H1 (cell line): ENCODE measurements around the gene USHBP1. TPM values are rescaled to one million over a fixed set of nuclear protein-coding genes. Genes with fewer than 3 reads are reported as not detected.

ENCODE experiments used
- CTCF ChIA-PET: fragments of 300-600 bp; sonication (Branson Sonifier 250); formaldehyde crosslinking; loops from one replicate; lab custom pipeline; 2021; ENCODE audit not compliant: partially characterized antibody; lab: Charles Lee
- POLR2A ChIA-PET: fragments of 300-600 bp; sonication (Branson Sonifier 250); formaldehyde crosslinking; loops from one replicate; lab custom pipeline; 2021; ENCODE audit warnings: inconsistent platforms; ENCODE audit not compliant: partially characterized antibody; lab: Charles Lee
- DNase-seq, 2 experiments: peaks; one replicate each; pipeline versions ENCODE4 v3.0.0 to v3.0.0-alpha.2; 2010 to 2022; ENCODE audit warnings: low spot score in 2 of 2, low read depth in 1 of 2, mixed read lengths in 1 of 2
- FAIRE-seq: peaks from 2 replicates; lab custom pipeline; 2011; peaks lifted over from hg19 to GRCh38; lab: Jason Lieb, UNC
- H2AFZ ChIP-seq: 2 replicates; pipeline ENCODE4 v1.8.1; 2012; ENCODE audit warnings: low read length, inconsistent platforms
- H2AK5ac ChIP-seq: 2 replicates; pipeline ENCODE4 v1.6.1; 2013; ENCODE audit warnings: low read depth, low read length
- H2BK120ac ChIP-seq: replicated peaks from 2 replicates; pipeline ENCODE3; 2013; ENCODE audit warnings: low read depth, low read length, inconsistent platforms
- H2BK12ac ChIP-seq: 2 replicates; pipeline ENCODE4 v1.6.1; 2013; ENCODE audit warnings: low read depth, low read length
- H2BK15ac ChIP-seq: 2 replicates; pipeline ENCODE4 v1.6.1; 2013; ENCODE audit warnings: low read length
- H2BK20ac ChIP-seq: 2 replicates; pipeline ENCODE4 v1.6.1; 2013; ENCODE audit warnings: low read length
- H2BK5ac ChIP-seq: 2 replicates; pipeline ENCODE4 v1.6.1; 2013; ENCODE audit warnings: low read depth, low read length
- H3K14ac ChIP-seq: 2 replicates; pipeline ENCODE4 v1.6.1; 2013; ENCODE audit warnings: inconsistent platforms; ENCODE audit not compliant: insufficient read length
- H3K18ac ChIP-seq: 2 replicates; pipeline ENCODE4 v1.6.1; 2013; ENCODE audit warnings: low read length; ENCODE audit errors: extremely low read depth
- H3K23ac ChIP-seq: 2 replicates; pipeline ENCODE4 v1.6.1; 2013; ENCODE audit warnings: inconsistent platforms; ENCODE audit not compliant: insufficient read length
- H3K23me2 ChIP-seq: 2 replicates; pipeline ENCODE4 v1.6.1; 2013; ENCODE audit warnings: low read depth, low read length
- H3K27ac ChIP-seq: 2 replicates; pipeline ENCODE4 v1.6.1; 2011; ENCODE audit warnings: low read depth, low read length, inconsistent platforms
- H3K27me3 ChIP-seq, 4 experiments: replicated peaks in 1 of 4; 1 replicate in 1 of 4; 2 replicates in 3 of 4; pipeline versions ENCODE4 v1.6.1 to v1.8.1; 2011 to 2013; ENCODE audit warnings: low read length in 3 of 4, mild to moderate bottlenecking in 3 of 4, inconsistent platforms in 2 of 4, mixed read lengths in 2 of 4, moderate library complexity in 1 of 4; ENCODE audit not compliant: control insufficient read depth in 3 of 4, insufficient read depth in 3 of 4; ENCODE audit errors: extremely low read depth in 1 of 4
- H3K36me3 ChIP-seq, 4 experiments: 2 replicates each; pipeline versions ENCODE4 v1.6.1 to v1.8.1; 2011 to 2013; ENCODE audit warnings: mild to moderate bottlenecking in 4 of 4, low read length in 3 of 4, moderate library complexity in 2 of 4, control low read depth in 1 of 4, inconsistent platforms in 1 of 4; ENCODE audit not compliant: insufficient read depth in 4 of 4, control insufficient read depth in 2 of 4
- H3K4ac ChIP-seq: replicated peaks from 2 replicates; pipeline ENCODE3; 2013; ENCODE audit warnings: low read length, low read depth, mixed read lengths, inconsistent platforms; ENCODE audit not compliant: insufficient read length
- H3K4me1 ChIP-seq, 4 experiments: replicated peaks in 1 of 4; 1 replicate in 1 of 4; 2 replicates in 3 of 4; pipeline versions ENCODE4 v1.6.1 to v1.8.1; 2011 to 2013; ENCODE audit warnings: low read length in 3 of 4, inconsistent platforms in 2 of 4, mixed read lengths in 1 of 4; ENCODE audit not compliant: insufficient read depth in 4 of 4, control insufficient read depth in 3 of 4
- H3K4me2 ChIP-seq, 2 experiments: 2 replicates each; pipeline versions ENCODE4 v1.6.1 to v1.8.1; 2011 to 2013; ENCODE audit warnings: low read depth in 2 of 2, low read length in 2 of 2, control low read depth in 1 of 2, inconsistent platforms in 1 of 2, mild to moderate bottlenecking in 1 of 2; ENCODE audit not compliant: insufficient read depth in 1 of 2
- H3K4me3 ChIP-seq, 4 experiments: fragments of 200-600, 300-600 bp in 1 of 4; sonication (generic), shearing (Covaris generic), sonication (Bioruptor Twin) in 1 of 4; 2 replicates each; pipeline versions ENCODE4 v1.5.1 to v1.8.1; 2011 to 2016; ENCODE audit warnings: low read length in 4 of 4, low read depth in 3 of 4, control low read depth in 2 of 4, inconsistent platforms in 2 of 4, mild to moderate bottlenecking in 2 of 4, mixed read lengths in 1 of 4, moderate library complexity in 1 of 4; ENCODE audit not compliant: insufficient read depth in 2 of 4; ENCODE audit errors: extremely low read depth in 1 of 4
- H3K56ac ChIP-seq: replicated peaks from 2 replicates; pipeline ENCODE3; 2013; ENCODE audit warnings: low read depth, mild to moderate bottlenecking, mixed read lengths, low read length, inconsistent platforms; ENCODE audit not compliant: insufficient read length
- H3K79me1 ChIP-seq: 2 replicates; pipeline ENCODE4 v1.6.1; 2013; ENCODE audit warnings: low read depth, low read length, control low read depth
- H3K79me2 ChIP-seq, 2 experiments: 2 replicates each; pipeline versions ENCODE4 v1.6.1 to v1.8.1; 2012 to 2013; ENCODE audit warnings: low read length in 2 of 2, mild to moderate bottlenecking in 2 of 2, inconsistent platforms in 1 of 2; ENCODE audit not compliant: insufficient read depth in 2 of 2, control insufficient read depth in 1 of 2
- H3K9ac ChIP-seq, 4 experiments: replicated peaks in 1 of 4; 1 replicate in 1 of 4; 2 replicates in 3 of 4; pipeline versions ENCODE4 v1.6.1 to v1.8.1; 2011 to 2013; ENCODE audit warnings: low read depth in 3 of 4, low read length in 3 of 4, control low read depth in 2 of 4, mild to moderate bottlenecking in 2 of 4, moderate library complexity in 2 of 4, inconsistent platforms in 1 of 4; ENCODE audit errors: extremely low read depth in 1 of 4
- H3K9me3 ChIP-seq, 2 experiments: 2 replicates each; pipeline versions ENCODE4 v1.6.1 to v1.8.1; 2012 to 2013; ENCODE audit warnings: mild to moderate bottlenecking in 2 of 2, moderate library complexity in 2 of 2, control low read depth in 1 of 2, inconsistent platforms in 1 of 2, low read depth in 1 of 2, low read length in 1 of 2, mixed read lengths in 1 of 2; ENCODE audit not compliant: insufficient read depth in 2 of 2
- H4K20me1 ChIP-seq, 2 experiments: replicated peaks in 1 of 2; 2 replicates each; pipeline versions ENCODE3 to v1.8.1; 2011 to 2013; ENCODE audit warnings: inconsistent platforms in 2 of 2, low read length in 2 of 2, mild to moderate bottlenecking in 1 of 2; ENCODE audit not compliant: insufficient read depth in 2 of 2, control insufficient read depth in 1 of 2
- H4K5ac ChIP-seq: 2 replicates; pipeline ENCODE4 v1.6.1; 2013; ENCODE audit warnings: low read length, low read depth, mixed read lengths, inconsistent platforms; ENCODE audit not compliant: insufficient read length
- H4K8ac ChIP-seq: 2 replicates; pipeline ENCODE4 v1.8.0; 2013; ENCODE audit warnings: mild to moderate bottlenecking, moderate library complexity, low read length, inconsistent platforms; ENCODE audit not compliant: insufficient read depth; ENCODE audit errors: extremely low read depth
- H4K91ac ChIP-seq: replicated peaks from 2 replicates; pipeline ENCODE3; 2013; ENCODE audit warnings: low read length, mixed read lengths, inconsistent platforms; ENCODE audit not compliant: insufficient read length
- WGBS, 2 experiments: shearing (Covaris generic) in 1 of 2; methylation state at CpG; one replicate each; pipeline versions ENCODE4 v1.1.6 to v1.1.7; 2013 to 2015; ENCODE audit warnings: low lambda C conversion rate in 2 of 2, mixed read lengths in 2 of 2, inconsistent platforms in 1 of 2, low coverage in 1 of 2, missing lambda C conversion rate in 1 of 2; ENCODE audit not compliant: insufficient replicate concordance in 2 of 2, insufficient coverage in 1 of 2, insufficient read length in 1 of 2; ENCODE audit errors: extremely low coverage in 1 of 2, missing lambda C conversion rate in 1 of 2; 5-methylcytosine and 5-hydroxymethylcytosine counted together
- polyA plus RNA-seq, 7 experiments: library from polyadenylated mRNA; depleted of rRNA in 3 of 7; stranded (reverse) in 5 of 7; unstranded in 2 of 7; fragments of >200 nt in 5 of 7; fragments of 200-250 nt in 2 of 7; gene quantifications; 1 replicate in 5 of 7; 2 replicates in 1 of 7; 4 replicates in 1 of 7; pipeline versions ENCODE4 v1.2.1 to v1.2.3, GENCODE V29; 2011 to 2013; ENCODE audit warnings: missing spikeins in 2 of 7, mixed read lengths in 2 of 7
- total RNA-seq: library from RNA; stranded (reverse); fragmentation: NEBNext Ultra II Directional; extraction: Animal tissue kit (Norgen Biotek cat#: 25700); gene quantifications from 2 replicates; pipeline ENCODE4 v1.2.1, GENCODE V29; 2021

USHBP1 gene
- total and polyA plus RNA-seq, 2 of the 8 experiments (the other 6 are each of a cell fraction or from before 2014, with no cell fraction given) = 5.0 to 7.5 TPM

DNA sequence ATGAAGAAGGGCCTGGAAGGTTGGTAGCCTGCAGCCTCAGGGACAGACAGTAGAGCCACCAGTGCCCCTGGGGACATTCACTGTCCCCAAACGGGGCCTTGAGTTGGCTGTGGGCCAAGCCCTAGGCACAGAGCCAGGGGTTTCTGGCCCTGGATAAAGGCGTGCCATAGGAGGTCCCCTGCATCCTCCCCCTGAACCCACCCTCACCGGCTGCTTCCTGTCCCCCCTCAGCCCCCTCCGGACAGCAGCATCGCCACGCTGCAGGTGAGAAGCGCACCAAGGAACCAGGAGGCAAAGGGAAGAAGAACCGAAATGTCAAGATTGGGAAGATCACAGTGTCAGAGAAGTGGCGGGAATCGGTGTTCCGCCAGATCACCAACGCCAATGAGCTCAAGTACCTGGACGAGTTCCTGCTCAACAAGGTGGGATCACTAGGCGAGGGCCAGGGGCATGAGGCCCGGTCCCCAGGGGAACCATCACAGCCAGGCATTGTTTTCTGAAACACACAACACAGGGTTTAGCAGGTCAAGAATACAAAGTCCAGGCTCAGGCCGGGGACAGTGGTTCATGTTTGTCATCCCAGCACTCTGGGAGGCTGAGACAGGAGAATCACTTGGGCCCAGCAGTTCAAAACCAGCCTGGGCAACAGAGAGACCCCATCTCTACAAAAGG is 64.0 kb downstream of the USHBP1 start:
- no peak for FAIRE-seq
- CTCF ChIA-PET = interaction anchor here (0.6 to 2.1 kb wide), 5 partner anchors 9 to 121 kb away, joined by 3 to 7 read pairs (median 3); no protein-coding TSS in a partner anchor

More for the DNA sequence above, 64.0 kb downstream of the USHBP1 start:
- Histone ChIP-seq H3K79me2 (no peaks in the 10 kb centered on the region), H3K4me2 (no peak overlapping the region), H2AFZ (no peak overlapping the region), H2AK5ac (no peak overlapping the region), H3K27me3 (no peaks in the 10 kb centered on the region), H3K4me1 (no peaks in the 10 kb centered on the region), H4K5ac (no peak overlapping the region), H3K9me3 (no peaks in the 10 kb centered on the region), H3K4me3 (no peak overlapping the region), H2BK20ac (no peak overlapping the region), H2BK15ac (no peak overlapping the region), H3K79me1 (no peaks in the 10 kb centered on the region), H3K56ac (no peak overlapping the region), H3K18ac (no peak overlapping the region), H2BK5ac (no peak overlapping the region), H3K36me3 (peaks cover 0 to 23% (median 17%) of the 10 kb centered on the region in 4 experiments; a peak in 7 of 8 replicates), H3K9ac (no peak overlapping the region), H3K23me2 (peaks cover 2% of the 10 kb centered on the region; the same call in 1 of the 2 replicates), H4K91ac (no peak overlapping the region), H3K27ac (no peak overlapping the region), H2BK12ac (no peak overlapping the region), H3K23ac (no peak overlapping the region), H4K8ac (no peak overlapping the region), H4K20me1 (peaks cover 2 to 5% of the 10 kb centered on the region in 2 experiments), H3K14ac (no peak overlapping the region), H3K4ac (no peak overlapping the region), H2BK120ac (no peak overlapping the region)
- no peak for DNase-seq
- POLR2A ChIA-PET = interaction anchor here (1.2 to 1.3 kb wide), 2 partner anchors 10 to 34 kb away, joined by 3 to 4 read pairs; no protein-coding TSS in a partner anchor
- 95% methylated on average over 15 of the region's 16 CpGs; no CpG with 5 or more reads in 1 of the 2 experiments for WGBS, 2 experiments
